Neuronal stem cell (in vitro differentiated cells): Measurements from ENCODE around the gene DENND4B.

Experiments used
- DNase-seq: peaks from one replicate; pipeline ENCODE4 v3.0.0-alpha.2; 2013; ENCODE audit warnings: low spot score
- H2AFZ ChIP-seq: one replicate; pipeline ENCODE4 v1.6.1; 2013; ENCODE audit warnings: mild to moderate bottlenecking, low read length, inconsistent platforms
- H2AK5ac ChIP-seq: 2 replicates; pipeline ENCODE4 v1.6.1; 2013; ENCODE audit warnings: low read depth, mild to moderate bottlenecking, inconsistent platforms, low read length, moderate library complexity, mixed read lengths
- H2BK120ac ChIP-seq: 2 replicates; pipeline ENCODE4 v1.6.1; 2013; ENCODE audit warnings: low read depth, mild to moderate bottlenecking, inconsistent platforms, low read length, moderate library complexity, mixed read lengths
- H2BK12ac ChIP-seq: one replicate; pipeline ENCODE4 v1.6.1; 2013; ENCODE audit warnings: low read length, inconsistent platforms
- H2BK15ac ChIP-seq: 2 replicates; pipeline ENCODE4 v1.6.1; 2013; ENCODE audit warnings: mild to moderate bottlenecking, low read length, inconsistent platforms, mixed read lengths
- H2BK5ac ChIP-seq: one replicate; pipeline ENCODE4 v1.6.1; 2013; ENCODE audit warnings: inconsistent platforms, mild to moderate bottlenecking, low read length, moderate library complexity
- H3K14ac ChIP-seq: one replicate; pipeline ENCODE4 v1.6.1; 2013; ENCODE audit warnings: low read length, inconsistent platforms
- H3K18ac ChIP-seq: 2 replicates; pipeline ENCODE4 v1.6.1; 2013; ENCODE audit warnings: low read length, inconsistent platforms
- H3K23ac ChIP-seq: 2 replicates; pipeline ENCODE4 v1.6.1; 2013; ENCODE audit warnings: low read depth, mild to moderate bottlenecking, mixed read lengths, low read length, inconsistent platforms; ENCODE audit not compliant: poor library complexity
- H3K27ac ChIP-seq: replicated peaks from 3 replicates; pipeline ENCODE4 v1.5.1; 2013; ENCODE audit warnings: low read length, inconsistent platforms
- H3K27me3 ChIP-seq, 3 experiments: 2 replicates each; pipeline ENCODE4 v1.6.1; 2013; ENCODE audit warnings: low read length in 3 of 3, mild to moderate bottlenecking in 2 of 3, inconsistent platforms in 1 of 3, low read depth in 1 of 3, mixed read lengths in 1 of 3, moderate library complexity in 1 of 3; ENCODE audit not compliant: control insufficient read depth in 3 of 3, insufficient read depth in 3 of 3
- H3K36me3 ChIP-seq, 2 donors: replicated peaks in 1 of 2; 2 replicates each; pipeline ENCODE4 v1.6.1; 2013; ENCODE audit warnings: low read length in 2 of 2; ENCODE audit not compliant: control insufficient read depth in 2 of 2, insufficient read depth in 2 of 2
- H3K4ac ChIP-seq: 2 replicates; pipeline ENCODE4 v1.6.1; 2013; ENCODE audit warnings: inconsistent platforms, mild to moderate bottlenecking, low read length, moderate library complexity
- H3K4me1 ChIP-seq, 2 donors: 1 replicate in 1 of 2; 2 replicates in 1 of 2; pipeline ENCODE4 v1.6.1; 2013; ENCODE audit warnings: low read length in 2 of 2, low read depth in 1 of 2; ENCODE audit not compliant: control insufficient read depth in 2 of 2, insufficient read depth in 1 of 2
- H3K4me2 ChIP-seq: one replicate; pipeline ENCODE4 v1.6.1; 2013; ENCODE audit warnings: mild to moderate bottlenecking, low read length, inconsistent platforms; ENCODE audit not compliant: insufficient read depth, poor library complexity, severe bottlenecking
- H3K4me3 ChIP-seq, 2 donors: 2 replicates each; pipeline ENCODE4 v1.5.1; 2013; ENCODE audit warnings: low read length in 2 of 2, mild to moderate bottlenecking in 2 of 2, inconsistent platforms in 1 of 2, moderate library complexity in 1 of 2
- H3K79me1 ChIP-seq: one replicate; pipeline ENCODE4 v1.6.1; 2013; ENCODE audit warnings: low read depth, mild to moderate bottlenecking, inconsistent platforms, low read length, moderate library complexity
- H3K9ac ChIP-seq: one replicate; pipeline ENCODE4 v1.6.1; 2013; ENCODE audit warnings: mild to moderate bottlenecking, low read depth, low read length, inconsistent platforms; ENCODE audit not compliant: poor library complexity
- H3K9me3 ChIP-seq, 2 donors: replicated peaks in 1 of 2; 2 replicates each; pipeline versions ENCODE3 to v1.6.1; 2013; ENCODE audit warnings: low read length in 2 of 2, mild to moderate bottlenecking in 2 of 2, inconsistent platforms in 1 of 2, low read depth in 1 of 2, mixed read lengths in 1 of 2, moderate library complexity in 1 of 2; ENCODE audit not compliant: control insufficient read depth in 2 of 2, insufficient read depth in 1 of 2
- H4K8ac ChIP-seq: one replicate; pipeline ENCODE4 v1.6.1; 2013; ENCODE audit warnings: low read depth, mild to moderate bottlenecking, inconsistent platforms, low read length, moderate library complexity
- H4K91ac ChIP-seq: one replicate; pipeline ENCODE4 v1.6.1; 2013; ENCODE audit warnings: low read length, low read depth, mild to moderate bottlenecking, inconsistent platforms; ENCODE audit not compliant: poor library complexity
- WGBS, 2 donors: extraction: QIAGEN DNeasy Blood & Tissue Kit; methylation state at CpG; one replicate each; pipeline ENCODE4 v1.1.7; 2013; ENCODE audit warnings: missing lambda C conversion rate in 2 of 2, mixed read lengths in 1 of 2; ENCODE audit not compliant: insufficient read length in 2 of 2, insufficient replicate concordance in 1 of 2; ENCODE audit errors: extremely low coverage in 2 of 2; 5-methylcytosine and 5-hydroxymethylcytosine counted together

Gene DENND4B

GRCh38 chr1:153953859-153954365 lies 7.4 kb upstream of the DENND4B start:
- no peak overlapping the region for H3K4me3 ChIP-seq

GRCh38 chr1:153951801-153952200 lies 5.3 kb upstream of the DENND4B start:
- Histone ChIP-seq H2AFZ (no peak overlapping the region), H3K9ac (peak overlapping the region; percentile 30), H2AK5ac (no peak overlapping the region), H2BK5ac (peak overlapping the region; percentile 13), H3K27ac (no peak overlapping the region), H3K4me2 (no peak overlapping the region), H2BK12ac (no peak overlapping the region), H3K14ac (no peak overlapping the region), H3K4me3 (no peak overlapping the region), H2BK120ac (no peak overlapping the region), H3K23ac (no peak overlapping the region), H3K9me3 (no peaks in the 10 kb centered on the region), H4K8ac (no peak overlapping the region), H3K4ac (no peak overlapping the region), H3K27me3 (no peaks in the 10 kb centered on the region), H4K91ac (no peak overlapping the region), H3K4me1 (peaks cover 2 to 3% of the 10 kb centered on the region in 2 donors), H3K79me1 (peaks cover 4% of the 10 kb centered on the region), H3K36me3 (peaks cover 27 to 73% of the 10 kb centered on the region in 2 donors), H3K18ac (no peak overlapping the region), H2BK15ac (no peak overlapping the region)
- no CpG with 5 or more reads among the region's 2 CpGs for WGBS, 2 donors
- no peak for DNase-seq

More at GRCh38 chr1:153953859-153954365, 7.4 kb upstream of the DENND4B start:
- no peak overlapping the region for H3K18ac ChIP-seq
- H2BK12ac ChIP-seq = no peak overlapping the region
- H2BK5ac ChIP-seq = no peak overlapping the region
- H3K4ac ChIP-seq = no peak overlapping the region
- H2BK15ac ChIP-seq = no peak overlapping the region
- WGBS, 2 donors = no CpG with 5 or more reads among the region's 4 CpGs
- no peak overlapping the region for H4K91ac ChIP-seq
- H3K27ac ChIP-seq = no peak overlapping the region
- H3K36me3 ChIP-seq = peaks cover 20 to 57% of the 10 kb centered on the region in 2 donors
- H3K9ac ChIP-seq = no peak overlapping the region
- H3K9me3 ChIP-seq = no peaks in the 10 kb centered on the region
- peaks cover 9% of the 10 kb centered on the region in 2 donors for H3K4me1 ChIP-seq
- no peak overlapping the region for H3K14ac ChIP-seq
- H3K79me1 ChIP-seq = peaks cover 10% of the 10 kb centered on the region
- DNase-seq = no peak
- no peak overlapping the region for H2BK120ac ChIP-seq
- no peak overlapping the region for H3K4me2 ChIP-seq
- H3K23ac ChIP-seq = no peak overlapping the region
- no peak overlapping the region for H2AK5ac ChIP-seq
- H2AFZ ChIP-seq = no peak overlapping the region
- no peak overlapping the region for H4K8ac ChIP-seq
- H3K27me3 ChIP-seq = no peaks in the 10 kb centered on the region

- DNase-seq = no peak
- Histone ChIP-seq H4K91ac (no peak overlapping the region), H3K9ac (no peak overlapping the region), H3K4me2 (no peak overlapping the region), H3K9me3 (no peaks in the 10 kb centered on the region), H3K27me3 (no peaks in the 10 kb centered on the region), H3K4me3 (no peak overlapping the region), H3K4ac (no peak overlapping the region), H2BK12ac (no peak overlapping the region), H3K23ac (peak overlapping the region; percentile 47), H2BK5ac (peak overlapping the region; percentile 13), H3K79me1 (peaks cover 4% of the 10 kb centered on the region), H2BK15ac (no peak overlapping the region), H4K8ac (no peak overlapping the region), H2AFZ (no peak overlapping the region), H3K4me1 (peaks cover 2 to 3% of the 10 kb centered on the region in 2 donors), H2BK120ac (no peak overlapping the region), H3K27ac (no peak overlapping the region), H2AK5ac (no peak overlapping the region), H3K14ac (no peak overlapping the region), H3K18ac (no peak overlapping the region), H3K36me3 (peaks cover 27 to 73% of the 10 kb centered on the region in 2 donors)
- WGBS, 2 donors = no CpG with 5 or more reads among the region's 11 CpGs
These were observed 4.7 kb upstream of the DENND4B start for GRCh38 chr1:153951183-153951582.

GRCh38 chr1:153945795-153946621 lies 510 bp downstream of the DENND4B start:
- peak overlapping the region; percentile 88 for H3K9ac ChIP-seq
- no peak overlapping the region for H3K27ac ChIP-seq
- no peak overlapping the region for H2BK120ac ChIP-seq
- H3K4ac ChIP-seq = no peak overlapping the region
- H2AFZ ChIP-seq = peak overlapping the region; percentile 89
- H3K36me3 ChIP-seq = peaks cover 14 to 77% of the 10 kb centered on the region in 2 donors
- peaks cover 4% of the 10 kb centered on the region for H3K79me1 ChIP-seq
- H3K27me3 ChIP-seq = peaks cover 0 to 3% (median 0%) of the 10 kb centered on the region in 3 experiments
- no CpG with 5 or more reads among the region's 95 CpGs for WGBS, 2 donors
- no peak overlapping the region for H2BK5ac ChIP-seq
- no peaks in the 10 kb centered on the region for H3K9me3 ChIP-seq
- H2BK12ac ChIP-seq = no peak overlapping the region
- H2AK5ac ChIP-seq = peak overlapping the region; percentile 64
- no peak overlapping the region for H4K91ac ChIP-seq
- H3K4me3 ChIP-seq = peak overlapping the region; percentile 89 to 94
- H3K4me1 ChIP-seq = peaks cover 7 to 13% of the 10 kb centered on the region in 2 donors
- peak overlapping the region; percentile 82 for H3K23ac ChIP-seq
- H4K8ac ChIP-seq = no peak overlapping the region
- no peak overlapping the region for H2BK15ac ChIP-seq
- H3K18ac ChIP-seq = peak overlapping the region; percentile 88
- no peak for DNase-seq
- peak overlapping the region; percentile 99 for H3K4me2 ChIP-seq
- no peak overlapping the region for H3K14ac ChIP-seq
